ENCODE measurements around the gene MEF2D.
A peak's percentile ranks its signal among the peaks of the same experiment; 100 is the strongest.

Gene MEF2D

DNA sequence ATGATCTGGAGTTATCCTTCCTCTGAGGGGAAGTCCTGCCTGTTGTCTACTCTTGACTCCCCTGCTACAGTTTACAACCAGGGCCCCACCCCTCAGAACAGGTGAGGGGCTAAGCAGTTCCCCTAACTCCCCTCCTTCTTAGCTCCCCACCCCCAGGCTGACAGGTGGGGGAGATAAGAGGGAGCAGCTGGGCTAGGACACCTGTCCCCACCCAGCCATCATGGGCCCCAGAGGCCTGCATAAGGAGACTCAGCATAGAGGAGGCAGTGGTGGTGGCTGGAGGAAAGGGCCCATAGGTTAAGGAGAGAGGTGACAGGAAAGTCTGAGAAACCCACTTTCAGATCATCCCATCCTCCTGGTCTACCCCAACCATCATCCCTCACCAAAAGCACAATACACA, 6.8 kb downstream of the MEF2D start:
- peaks cover 100% of the 10 kb centered on the region for H3K79me2 ChIP-seq (ENCODE audit: insufficient read depth, low read length)
- H3K36me3 ChIP-seq (ENCODE audit: insufficient read depth, low read length) = no peaks in the 10 kb centered on the region; the same call in 1 of the 2 replicates
- TF ChIP-seq CTCF (conservative IDR thresholded peaks at IDR 0.05; ENCODE audit: low read length) (no peak), EZH2phosphoT487 (IDR thresholded peaks at IDR 0.05; ENCODE audit: borderline replicate concordance) (no peak)
- peaks cover 82% of the 10 kb centered on the region for H3K4me1 ChIP-seq (ENCODE audit: insufficient read depth, low read length, poor library complexity, severe bottlenecking)
- H3K9me3 ChIP-seq (ENCODE audit: insufficient read depth, low read depth, low read length) = no peaks in the 10 kb centered on the region
- H3K4me2 ChIP-seq (ENCODE audit: low read depth, low read length, poor library complexity, severe bottlenecking) = peak overlapping the region; percentile 45
- H3K9me2 ChIP-seq (replicated peaks; ENCODE audit: low read depth, low read length) = no peaks in the 10 kb centered on the region
- no peaks in the 10 kb centered on the region for H3K27me3 ChIP-seq (ENCODE audit: insufficient read depth, low read length, poor library complexity, severe bottlenecking)
- H3K9ac ChIP-seq (ENCODE audit: low read depth, low read length, poor library complexity, severe bottlenecking) = peak overlapping the region; percentile 24
- peaks cover 99% of the 10 kb centered on the region for H4K20me1 ChIP-seq (ENCODE audit: insufficient read depth, low read length, poor library complexity, severe bottlenecking)
- no peak overlapping the region for H3K4me3 ChIP-seq (ENCODE audit: low read length, poor library complexity, severe bottlenecking)
- no peaks in the 10 kb centered on the region for H3F3A ChIP-seq (ENCODE audit: low read depth)
- no peak overlapping the region for H2AFZ ChIP-seq (ENCODE audit: low read length)

- H3F3A ChIP-seq (ENCODE audit: low read depth) = no peaks in the 10 kb centered on the region
- no peak overlapping the region for H2AFZ ChIP-seq (ENCODE audit: low read length)
- H3K9me3 ChIP-seq (ENCODE audit: insufficient read depth, low read depth, low read length) = no peaks in the 10 kb centered on the region
- no peaks in the 10 kb centered on the region for H3K27me3 ChIP-seq (ENCODE audit: insufficient read depth, low read length, poor library complexity, severe bottlenecking)
- peaks cover 100% of the 10 kb centered on the region for H3K79me2 ChIP-seq (ENCODE audit: insufficient read depth, low read length)
- H3K4me1 ChIP-seq (ENCODE audit: insufficient read depth, low read length, poor library complexity, severe bottlenecking) = peaks cover 82% of the 10 kb centered on the region
- no peak overlapping the region for H3K4me3 ChIP-seq (ENCODE audit: low read length, poor library complexity, severe bottlenecking)
- peak overlapping the region; percentile 45 for H3K4me2 ChIP-seq (ENCODE audit: low read depth, low read length, poor library complexity, severe bottlenecking)
- H3K36me3 ChIP-seq (ENCODE audit: insufficient read depth, low read length) = peaks cover 5% of the 10 kb centered on the region; the same call in 1 of the 2 replicates
- TF ChIP-seq EZH2phosphoT487 (IDR thresholded peaks at IDR 0.05; ENCODE audit: borderline replicate concordance) = no peak
- H4K20me1 ChIP-seq (ENCODE audit: insufficient read depth, low read length, poor library complexity, severe bottlenecking) = peaks cover 99% of the 10 kb centered on the region
- peak overlapping the region; percentile 24 for H3K9ac ChIP-seq (ENCODE audit: low read depth, low read length, poor library complexity, severe bottlenecking)
- no peaks in the 10 kb centered on the region for H3K9me2 ChIP-seq (replicated peaks; ENCODE audit: low read depth, low read length)
These were observed 7.4 kb downstream of the MEF2D start for GRCh38 chr1:156493154-156493631.

DNA sequence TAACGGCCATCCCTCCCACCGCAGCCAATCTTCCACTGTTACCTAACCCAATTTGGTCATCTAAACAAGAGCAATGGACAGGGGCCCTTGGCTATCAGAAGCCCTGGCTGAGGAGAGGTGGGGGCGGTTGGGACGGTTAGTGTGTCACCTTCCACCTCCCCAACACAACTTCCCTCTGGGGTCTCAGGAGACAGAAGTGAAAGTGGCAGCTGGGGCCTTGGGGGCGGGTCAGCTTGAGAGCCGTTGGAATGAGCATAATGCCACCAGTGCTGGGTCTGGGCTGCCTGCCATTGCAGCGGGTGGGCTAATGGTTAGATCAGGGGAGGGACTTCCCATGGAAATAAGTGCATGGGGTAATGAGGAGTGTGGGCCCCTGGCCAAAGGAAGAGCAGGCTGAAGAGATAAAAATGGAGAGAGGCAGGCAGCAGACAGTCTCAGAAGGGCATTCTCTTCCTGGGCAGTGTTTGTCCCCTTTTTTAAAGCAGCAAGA, 7.9 kb downstream of the MEF2D start:
- H3K79me2 ChIP-seq (ENCODE audit: insufficient read depth, low read length) = peaks cover 100% of the 10 kb centered on the region
- peak overlapping the region; percentile 24 for H3K9ac ChIP-seq (ENCODE audit: low read depth, low read length, poor library complexity, severe bottlenecking)
- peak overlapping the region; percentile 45 for H3K4me2 ChIP-seq (ENCODE audit: low read depth, low read length, poor library complexity, severe bottlenecking)
- H4K20me1 ChIP-seq (ENCODE audit: insufficient read depth, low read length, poor library complexity, severe bottlenecking) = peaks cover 97% of the 10 kb centered on the region
- no peaks in the 10 kb centered on the region for H3K27me3 ChIP-seq (ENCODE audit: insufficient read depth, low read length, poor library complexity, severe bottlenecking)
- peaks cover 78% of the 10 kb centered on the region for H3K4me1 ChIP-seq (ENCODE audit: insufficient read depth, low read length, poor library complexity, severe bottlenecking)
- TF ChIP-seq EZH2phosphoT487 (IDR thresholded peaks at IDR 0.05; ENCODE audit: borderline replicate concordance) = no peak
- TF ChIP-seq CTCF (conservative IDR thresholded peaks at IDR 0.05; ENCODE audit: low read length) = no peak
- H3F3A ChIP-seq (ENCODE audit: low read depth) = no peaks in the 10 kb centered on the region
- no peaks in the 10 kb centered on the region for H3K9me2 ChIP-seq (replicated peaks; ENCODE audit: low read depth, low read length)
- H3K36me3 ChIP-seq (ENCODE audit: insufficient read depth, low read length) = peaks cover 5% of the 10 kb centered on the region; the same call in 1 of the 2 replicates
- H3K4me3 ChIP-seq (ENCODE audit: low read length, poor library complexity, severe bottlenecking) = no peak overlapping the region
- no peak overlapping the region for H2AFZ ChIP-seq (ENCODE audit: low read length)
- no peaks in the 10 kb centered on the region for H3K9me3 ChIP-seq (ENCODE audit: insufficient read depth, low read depth, low read length)
